NCI-H2196 (cell line): ENCODE results near the gene MAP2K2.
"Not testable (repeated sequence)": the region's sequence is repeated elsewhere in the genome, so short reads cannot be mapped to it uniquely, and the experiment has no call there.

Source experiments
- DNase-seq: peaks from one replicate; lab custom pipeline; 2025; ENCODE audit not compliant: unreplicated experiment; lab: John Stamatoyannopoulos, UW

Gene MAP2K2

DNA sequence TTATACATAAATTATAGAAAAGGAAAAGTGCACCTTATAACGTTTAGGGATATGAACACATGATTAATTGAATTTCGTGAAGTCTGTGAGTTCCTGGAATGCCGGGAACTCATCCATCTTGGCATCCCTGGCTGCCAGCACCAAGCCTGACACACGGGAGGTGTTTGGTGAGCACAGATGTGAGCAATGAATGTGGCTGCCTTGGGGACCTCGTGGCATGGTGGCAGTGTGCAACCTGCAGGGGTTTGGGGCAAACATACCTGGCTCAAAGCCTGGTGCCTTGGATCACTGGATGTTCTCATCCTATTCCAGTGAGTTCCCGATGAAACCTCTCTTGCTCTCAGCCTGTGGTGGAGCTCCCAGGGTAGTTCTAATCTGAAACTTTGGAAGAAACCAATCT lies 10.4 kb upstream of the MAP2K2 start:
- no peak for DNase-seq

DNA sequence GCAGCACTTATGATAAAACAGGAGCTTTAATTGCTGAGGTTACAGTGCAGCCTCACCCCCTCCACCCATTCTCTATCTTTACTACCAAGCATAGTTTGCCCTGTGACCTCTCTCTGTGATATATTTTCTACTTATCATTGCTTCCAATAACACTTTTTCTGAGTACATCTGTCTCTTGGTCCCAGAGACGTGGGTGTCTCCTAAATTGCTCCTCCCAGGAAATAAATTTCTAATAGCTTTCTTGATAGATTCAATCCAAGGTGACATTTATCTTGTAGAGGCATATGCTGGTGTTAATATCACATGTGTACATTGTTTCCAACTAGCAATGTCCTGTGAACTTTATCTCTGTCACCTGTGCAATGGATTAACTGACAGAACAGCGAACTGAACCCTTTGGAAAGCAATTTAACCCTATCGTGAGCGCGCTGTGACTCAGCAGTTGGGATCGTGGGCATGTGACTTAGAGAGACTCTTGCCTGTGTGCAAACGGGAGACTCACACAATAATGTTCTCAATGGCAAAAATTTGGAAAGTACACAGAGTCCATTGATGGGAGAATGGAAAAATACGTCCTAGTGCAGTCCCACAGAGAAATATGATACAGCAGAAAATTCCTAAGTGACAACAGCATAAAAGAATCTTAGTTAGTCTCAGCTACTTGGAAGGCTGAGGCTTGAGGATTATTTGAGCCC lies 7.0 kb upstream of the MAP2K2 start:
- DNase-seq, result peak; percentile 13

- DNase-seq, result not testable (repeated sequence)
Measured at GRCh38 chr19:4129050-4129449, 5.1 kb upstream of the MAP2K2 start.

DNA sequence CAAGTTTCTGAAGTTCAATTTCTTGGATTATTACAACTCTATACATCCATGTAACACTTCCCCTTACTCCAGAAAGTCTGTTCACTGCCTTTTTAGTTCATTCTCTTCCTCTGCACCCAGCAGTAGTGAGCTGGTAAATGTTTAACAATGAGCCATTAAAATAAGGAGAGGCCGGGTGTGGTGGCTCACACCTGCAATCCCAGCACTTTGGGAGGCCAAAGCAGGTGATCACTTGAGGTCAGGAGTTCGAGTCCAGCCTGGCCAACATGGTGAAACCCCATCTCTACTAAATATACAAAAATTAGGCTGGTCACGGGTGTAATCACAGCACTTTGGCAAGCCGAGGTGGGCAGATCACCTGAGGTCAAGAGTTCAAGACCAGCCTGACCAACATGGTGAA lies 3.4 kb upstream of the MAP2K2 start:
- DNase-seq, result not testable (repeated sequence)

GRCh38 chr19:4124638-4125037 lies 716 bp upstream of the MAP2K2 start:
- no peak for DNase-seq

DNA sequence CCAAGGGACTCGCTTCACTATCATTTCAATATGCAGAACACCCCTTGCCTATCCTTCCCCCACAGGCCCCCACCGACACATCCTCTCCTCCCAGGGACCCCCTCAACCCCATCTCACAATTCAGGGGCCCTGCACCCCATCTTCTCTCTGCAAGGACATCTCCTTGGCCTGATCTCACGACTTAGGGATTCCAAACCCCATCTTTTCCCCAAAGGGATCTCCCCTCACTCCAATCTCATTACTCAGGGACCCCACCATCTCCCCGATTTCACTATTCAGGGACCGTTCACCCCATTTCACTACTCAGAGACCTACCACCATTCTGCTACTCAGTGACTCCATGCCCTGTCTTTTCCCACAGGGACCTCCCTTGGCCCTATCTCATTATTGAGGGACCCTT lies 1.4 kb downstream of the MAP2K2 start:
- DNase-seq, result no peak

DNA sequence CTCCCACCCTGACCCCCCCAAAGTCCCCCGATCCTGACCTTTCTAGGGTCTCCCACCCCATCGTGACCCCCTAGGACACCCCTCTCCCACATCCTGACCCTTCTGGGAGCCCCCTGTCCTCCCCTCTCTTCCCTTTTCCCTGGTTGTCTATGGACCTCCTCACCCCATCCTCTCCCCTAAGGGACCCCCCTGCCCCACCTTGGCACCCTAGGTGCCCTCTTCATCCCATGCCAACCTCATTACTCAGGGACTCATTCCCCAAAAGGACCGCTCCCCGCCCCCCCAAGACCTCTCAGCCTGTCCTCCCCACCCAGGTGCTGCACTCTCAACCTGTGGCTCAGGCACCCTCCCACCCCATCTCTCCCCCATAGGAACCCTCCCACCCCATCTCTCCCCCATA lies 2.1 kb downstream of the MAP2K2 start:
- no peak for DNase-seq

DNA sequence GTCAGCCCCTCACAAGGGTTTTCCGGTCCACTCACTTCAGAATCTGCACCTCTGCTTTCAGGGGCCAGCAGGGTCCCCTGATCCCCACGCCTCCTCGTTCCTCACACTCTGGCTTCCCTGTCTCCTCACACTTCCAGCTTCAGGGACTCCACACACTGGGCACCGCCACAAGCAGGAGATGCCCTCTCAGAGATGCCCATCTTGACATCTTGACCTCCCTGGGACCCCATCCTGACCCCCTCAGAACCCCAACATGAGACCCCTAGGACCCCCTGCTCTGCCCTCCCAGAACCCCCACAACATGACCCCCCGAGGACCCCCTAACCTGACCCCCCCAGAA lies 2.7 kb downstream of the MAP2K2 start:
- DNase-seq, result no peak

DNA sequence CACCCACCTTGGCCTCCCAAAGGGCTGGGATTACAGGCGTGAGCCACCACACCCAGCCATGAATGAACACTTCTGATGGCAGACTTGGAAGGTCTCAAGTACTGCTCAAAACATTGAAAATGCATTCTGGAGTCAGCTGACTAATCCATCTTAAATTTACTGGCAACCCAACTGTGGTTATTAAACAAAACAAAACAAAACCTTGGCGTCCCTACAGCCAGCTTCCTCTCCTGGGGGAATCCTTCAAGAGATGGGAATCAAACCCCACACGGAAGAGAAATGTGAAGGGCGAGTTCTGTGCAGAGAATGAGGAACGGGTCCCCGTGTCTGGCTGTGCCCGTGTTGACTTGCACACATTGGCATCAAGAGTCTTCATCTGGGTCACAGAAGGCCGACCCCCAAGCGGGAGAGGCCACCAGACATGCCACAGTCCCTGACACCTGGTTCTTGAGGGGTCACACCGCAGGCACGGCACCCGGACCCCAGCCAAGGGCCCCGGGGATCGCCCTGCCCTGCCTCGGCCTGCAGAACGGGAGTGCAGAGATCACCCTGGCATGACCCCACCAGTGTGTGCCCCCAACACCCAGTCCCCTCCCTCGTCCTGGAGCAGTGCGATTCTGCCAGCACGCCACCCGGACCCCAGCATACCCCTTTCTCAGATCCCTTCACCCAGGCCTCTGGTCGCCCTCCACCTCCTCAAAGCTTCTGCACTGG lies 3.2 kb downstream of the MAP2K2 start:
- no peak for DNase-seq

DNA sequence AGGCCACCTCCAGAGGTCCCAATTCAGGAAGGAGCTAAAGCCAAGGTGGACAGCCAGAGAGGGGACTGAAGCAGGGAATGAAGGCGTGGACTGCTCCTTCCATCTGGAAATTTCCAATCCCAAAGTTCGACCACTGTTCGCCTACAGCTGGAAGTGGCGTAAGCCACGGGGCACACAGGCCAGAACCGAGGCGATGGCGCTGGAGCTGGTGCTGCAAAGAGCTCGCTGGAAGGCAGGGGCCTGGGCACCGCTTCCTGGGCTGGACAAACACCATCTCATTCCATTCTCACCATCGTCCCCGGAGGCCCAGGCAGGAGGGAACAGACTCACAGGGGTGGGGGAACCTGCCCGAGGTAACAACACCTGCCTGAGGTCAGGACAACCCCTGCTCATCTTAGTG lies 4.2 kb downstream of the MAP2K2 start:
- no peak for DNase-seq

DNA sequence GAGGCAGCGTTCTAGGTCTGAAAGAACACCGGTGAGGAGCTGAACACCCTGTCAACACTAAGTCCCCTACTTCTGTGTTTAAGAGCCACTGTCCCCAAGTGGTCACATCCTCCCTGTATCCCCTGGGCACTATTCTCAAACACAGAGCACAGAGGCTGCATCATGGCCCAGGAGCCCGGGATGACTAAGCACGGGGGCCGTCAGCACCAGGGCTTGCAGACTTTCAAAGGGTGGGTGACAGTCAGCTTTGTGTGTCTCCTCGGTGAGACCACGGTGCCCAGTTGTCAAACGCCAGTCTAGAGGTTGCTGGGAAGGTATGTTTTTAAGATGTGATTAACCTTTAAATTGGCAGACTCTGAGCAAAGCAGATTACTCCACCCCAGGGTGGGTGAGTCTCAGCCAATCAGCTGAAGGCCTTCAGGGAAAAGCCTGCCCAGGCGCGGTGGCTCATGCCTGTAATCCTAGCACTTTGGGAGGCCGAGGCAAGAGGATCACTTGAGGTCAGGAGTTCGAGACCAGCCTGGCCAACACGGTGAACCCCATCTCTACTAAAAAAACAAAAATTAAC lies 8.0 kb downstream of the MAP2K2 start:
- no peak for DNase-seq

DNA sequence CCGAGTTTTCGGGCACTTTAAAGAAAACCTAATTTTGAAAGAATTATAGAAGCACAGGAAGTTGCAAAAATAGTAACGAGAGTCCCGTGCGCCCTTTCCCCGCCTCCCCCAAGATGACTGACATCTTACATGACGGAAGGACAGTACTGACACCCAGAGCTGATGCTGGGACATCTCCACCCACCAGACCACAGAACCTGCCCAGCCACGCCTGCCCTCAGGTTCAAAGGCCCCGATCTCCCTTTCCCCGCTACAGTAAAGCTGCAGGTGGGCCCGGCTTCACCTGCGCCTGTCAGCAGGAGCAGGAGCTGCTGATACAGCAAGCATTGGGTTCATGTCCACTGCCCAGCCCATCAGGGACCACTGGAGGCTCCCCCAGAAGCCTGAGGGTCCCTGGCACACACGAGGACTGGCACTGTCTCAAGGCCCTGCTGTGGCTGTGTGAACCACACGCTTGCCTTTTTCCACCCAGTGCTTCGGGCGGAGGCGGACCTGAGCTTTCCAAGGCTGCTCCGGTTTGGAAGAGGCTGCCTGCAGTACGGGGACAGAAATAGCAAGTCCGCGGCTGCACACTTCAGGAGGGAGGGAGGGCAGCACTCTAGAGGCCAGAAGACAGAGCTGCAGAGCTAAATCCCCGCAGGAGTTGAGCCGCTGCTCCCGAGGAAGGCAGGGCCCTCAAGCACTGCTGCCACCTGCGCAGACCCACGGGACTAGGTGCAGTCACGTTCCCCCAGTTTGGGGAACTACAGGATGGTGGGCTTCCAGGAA lies 8.7 kb downstream of the MAP2K2 start:
- DNase-seq, result no peak

GRCh38 chr19:4114181-4114580 lies 9.7 kb downstream of the MAP2K2 start:
- DNase-seq, result no peak

GRCh38 chr19:4113398-4114088 lies 10.4 kb downstream of the MAP2K2 start:
- DNase-seq, result no peak

GRCh38 chr19:4112367-4112766 lies 11.6 kb downstream of the MAP2K2 start:
- DNase-seq, result no peak

DNA sequence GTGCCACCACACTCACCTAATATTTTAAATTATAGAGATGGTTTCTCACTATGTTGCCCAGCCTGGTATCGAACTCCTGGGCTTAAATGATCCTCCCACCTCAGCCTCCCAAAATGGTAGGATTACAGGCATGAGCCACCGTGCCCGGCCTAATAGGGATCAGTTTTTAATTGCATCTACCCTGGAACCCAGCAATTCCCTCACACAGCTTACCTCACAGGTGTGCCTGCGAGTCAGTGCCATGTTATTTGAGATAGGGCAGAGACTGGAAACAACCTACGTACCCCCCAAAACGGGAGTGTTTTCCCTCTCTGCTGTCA lies 14.3 kb downstream of the MAP2K2 start:
- no peak for DNase-seq

DNA sequence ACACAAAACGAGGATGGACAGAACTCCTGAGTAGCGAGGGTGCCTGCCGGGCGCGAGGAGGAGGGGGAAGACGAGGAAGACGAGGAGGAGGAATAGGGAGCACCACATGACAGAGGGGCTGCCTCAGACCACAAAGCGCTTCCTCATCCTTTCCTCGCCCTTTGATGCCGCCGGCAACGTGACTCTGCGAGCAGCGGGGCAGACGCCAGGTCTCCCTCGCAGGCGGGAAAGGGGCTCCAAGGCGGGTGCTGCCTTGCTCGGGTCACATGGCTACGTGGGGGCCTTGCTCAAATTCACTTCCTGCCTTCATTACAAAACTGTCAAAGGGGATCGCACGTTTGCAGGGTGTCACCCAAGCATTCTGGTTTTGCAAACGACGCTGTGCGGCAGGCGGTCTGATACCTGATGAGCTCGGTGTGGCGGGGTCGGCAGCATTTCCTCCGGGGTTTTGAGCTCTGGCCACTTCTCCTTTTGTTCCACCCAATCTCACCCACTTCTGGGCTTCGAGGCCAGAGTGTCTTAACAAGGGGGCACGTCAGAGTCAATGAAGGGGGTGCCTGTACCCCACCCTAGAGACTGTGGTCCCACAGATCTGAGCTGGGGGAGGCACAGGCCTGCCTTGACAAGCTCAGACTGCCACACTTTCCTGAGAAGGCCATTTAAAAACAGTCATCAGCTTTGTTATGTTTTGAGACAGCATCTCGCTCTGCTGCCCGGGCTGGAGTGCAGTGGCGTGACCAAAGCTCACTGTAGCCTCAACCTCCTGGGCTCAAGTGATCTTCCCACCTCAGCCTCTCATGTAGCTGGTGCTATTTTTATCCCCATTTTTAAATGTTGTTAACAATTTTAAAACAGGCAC lies 14.9 kb downstream of the MAP2K2 start:
- no peak for DNase-seq

GRCh38 chr19:4103080-4103433 lies 20.9 kb downstream of the MAP2K2 start:
- DNase-seq, result no peak

DNA sequence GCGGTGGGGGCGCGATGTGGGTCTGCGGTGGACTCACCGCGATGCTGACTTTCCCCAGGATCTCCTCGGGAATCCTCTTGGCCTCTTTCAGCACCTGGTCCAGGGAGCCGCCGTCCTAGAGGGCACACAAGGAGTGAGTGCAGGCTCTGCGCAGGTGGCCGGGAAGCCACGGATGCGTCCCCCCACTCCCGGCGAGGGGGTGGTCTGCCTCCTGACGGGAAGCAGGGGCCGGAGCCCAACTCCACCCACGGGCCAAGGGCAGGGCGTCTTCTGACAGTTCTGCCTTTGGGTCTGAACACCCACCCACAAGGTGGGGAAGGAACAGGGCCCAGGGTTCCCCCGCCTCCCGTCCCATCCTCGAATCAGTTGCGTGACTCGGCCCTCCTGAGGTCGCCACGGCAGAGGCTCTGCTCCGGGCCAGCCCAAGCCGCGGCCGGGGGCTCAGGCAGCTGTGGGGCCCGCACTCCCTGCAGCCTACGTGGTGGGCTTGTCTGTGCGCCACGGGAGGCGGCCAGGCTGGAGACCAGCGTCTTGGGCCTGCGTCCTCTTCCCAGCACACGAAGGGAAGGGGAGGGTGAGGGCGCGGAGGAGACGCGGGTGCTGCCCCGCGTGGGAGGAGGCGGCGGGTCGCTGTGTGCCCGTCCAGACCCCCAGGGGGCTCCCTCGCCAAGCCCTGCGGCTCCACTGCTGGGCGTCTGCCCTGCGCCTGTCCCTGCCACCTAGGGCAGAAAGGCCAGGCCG lies 21.4 kb downstream of the MAP2K2 start:
- DNase-seq, result no peak

DNA sequence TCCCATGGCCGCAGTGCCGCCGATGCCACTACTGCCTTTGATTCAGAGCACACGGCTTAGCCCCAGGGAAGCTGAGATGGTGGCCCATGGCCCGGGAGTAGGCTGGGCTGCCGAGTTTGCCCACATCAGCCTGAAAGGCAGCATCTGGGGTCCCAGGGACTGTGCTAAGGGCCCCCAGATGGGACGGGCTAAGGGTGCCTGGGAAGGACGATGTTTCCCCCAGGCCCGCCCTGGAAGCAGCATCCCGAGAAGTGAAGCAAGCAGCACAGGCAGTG lies 22.5 kb downstream of the MAP2K2 start:
- no peak for DNase-seq
